Activated T-cell treated with anti-CD3 and anti-CD28 coated beads for 48 hours (primary cell): ENCODE data around the gene PIEZO2.
"Not testable (repeated sequence)": the region's sequence is repeated elsewhere in the genome, so short reads cannot be mapped to it uniquely, and the experiment has no call there.

Experiments
- DNase-seq: peaks from one replicate; pipeline ENCODE4 v3.0.0-alpha.2; 2020; ENCODE audit warnings: low read depth

The PIEZO2 gene

DNA sequence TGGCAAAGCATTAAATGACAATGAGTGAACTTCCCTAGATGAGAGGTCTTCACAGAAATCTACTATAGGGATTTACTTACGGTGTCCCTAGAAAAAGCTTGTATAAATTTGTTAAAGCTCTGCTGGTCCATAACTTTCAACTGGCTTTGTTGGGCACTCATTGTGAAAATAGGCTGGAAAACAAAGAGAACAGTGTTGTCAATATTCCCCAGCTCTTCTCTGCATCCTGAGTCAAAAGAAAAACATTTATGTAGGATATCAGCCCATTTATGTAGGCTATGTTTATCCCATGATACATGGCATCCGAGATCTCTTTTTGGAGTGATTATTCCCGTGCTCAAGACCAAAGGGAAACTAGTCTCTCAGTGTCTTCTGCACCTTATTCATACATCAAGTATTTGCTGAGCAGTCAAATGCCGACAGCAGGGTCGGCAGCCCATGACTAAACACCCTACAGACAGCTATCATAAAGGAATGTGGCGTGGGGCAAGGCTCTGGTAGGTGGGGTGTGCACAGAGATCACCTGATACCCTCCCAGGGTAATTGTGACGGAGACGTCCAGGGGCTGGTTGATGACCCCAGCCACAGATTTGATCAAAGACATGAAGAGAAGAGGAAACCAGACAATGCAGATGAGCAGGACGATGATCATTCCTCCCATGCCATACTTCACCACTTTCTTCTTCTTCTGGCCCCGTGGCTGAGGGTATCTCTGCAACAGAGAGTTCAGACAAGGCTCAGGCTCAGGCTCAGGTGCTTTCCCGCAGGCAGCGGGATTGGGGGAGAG lies 467.6 kb downstream of the PIEZO2 start:
- no peak for DNase-seq

- no peak for DNase-seq
These were observed 469.1 kb downstream of the PIEZO2 start for GRCh38 chr18:10680271-10680596.

- DNase-seq: no peak
These were observed 469.7 kb downstream of the PIEZO2 start for GRCh38 chr18:10679557-10680270.

DNA sequence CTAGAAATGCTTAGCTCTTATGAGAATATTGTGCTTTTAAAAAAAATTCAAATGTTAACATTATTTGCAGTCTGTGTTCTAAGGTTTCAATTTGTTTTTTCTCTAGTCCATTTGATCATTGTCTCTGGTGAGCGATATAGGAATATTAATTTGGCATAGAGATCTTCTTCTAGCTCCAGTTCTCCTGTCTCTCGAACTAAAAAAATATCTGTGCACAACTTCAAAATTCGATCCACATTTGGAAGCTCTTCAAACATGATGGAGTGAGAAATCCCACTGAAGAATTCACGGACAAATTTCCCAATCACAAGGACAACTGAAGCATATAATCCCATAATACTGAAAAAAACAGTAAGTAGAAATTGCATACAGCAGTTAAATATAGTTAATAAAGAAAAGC lies 477.9 kb downstream of the PIEZO2 start:
- no peak for DNase-seq

- no peak for DNase-seq
These were observed 478.5 kb downstream of the PIEZO2 start for GRCh38 chr18:10670856-10671255.

- DNase-seq: no peak
These were observed 479.8 kb downstream of the PIEZO2 start for GRCh38 chr18:10669441-10670100.

GRCh38 chr18:10663750-10664149 lies 485.6 kb downstream of the PIEZO2 start:
- DNase-seq: no peak

GRCh38 chr18:10661317-10661716 lies 488.1 kb downstream of the PIEZO2 start:
- no peak for DNase-seq

- DNase-seq: no peak
These were observed 489.0 kb downstream of the PIEZO2 start for GRCh38 chr18:10660179-10660884.

GRCh38 chr18:10659594-10659993 lies 489.8 kb downstream of the PIEZO2 start:
- no peak for DNase-seq

- no peak for DNase-seq
These were observed 490.4 kb downstream of the PIEZO2 start for GRCh38 chr18:10659000-10659399.

DNA sequence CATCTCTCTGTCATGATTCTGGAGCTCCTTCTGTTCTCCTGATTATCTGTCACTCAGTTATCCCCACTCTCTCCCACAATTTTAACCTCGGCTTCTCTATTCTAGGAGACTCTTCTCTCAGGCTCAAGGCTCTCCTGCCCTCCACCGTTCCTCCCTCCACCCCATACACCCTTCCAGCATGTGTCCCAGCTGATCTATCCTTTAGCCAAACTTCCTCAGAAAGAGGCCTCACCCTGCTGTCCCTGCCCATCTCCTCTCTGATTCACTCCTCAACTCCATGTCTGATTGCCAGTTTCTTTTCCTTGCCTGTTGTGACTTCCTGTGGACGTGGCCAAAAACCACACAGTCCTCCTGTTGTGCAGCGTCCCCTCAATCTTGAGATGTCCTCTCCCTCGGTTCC lies 505.4 kb downstream of the PIEZO2 start:
- not testable (repeated sequence) for DNase-seq

- not testable (repeated sequence) for DNase-seq
These were observed 506.3 kb downstream of the PIEZO2 start for GRCh38 chr18:10642915-10643524.

GRCh38 chr18:10638539-10638885 lies 510.9 kb downstream of the PIEZO2 start:
- DNase-seq: not testable (repeated sequence)

GRCh38 chr18:10637858-10638538 lies 511.4 kb downstream of the PIEZO2 start:
- not testable (repeated sequence) for DNase-seq

- not testable (repeated sequence) for DNase-seq
These were observed 520.3 kb downstream of the PIEZO2 start for GRCh38 chr18:10629076-10629475.

DNA sequence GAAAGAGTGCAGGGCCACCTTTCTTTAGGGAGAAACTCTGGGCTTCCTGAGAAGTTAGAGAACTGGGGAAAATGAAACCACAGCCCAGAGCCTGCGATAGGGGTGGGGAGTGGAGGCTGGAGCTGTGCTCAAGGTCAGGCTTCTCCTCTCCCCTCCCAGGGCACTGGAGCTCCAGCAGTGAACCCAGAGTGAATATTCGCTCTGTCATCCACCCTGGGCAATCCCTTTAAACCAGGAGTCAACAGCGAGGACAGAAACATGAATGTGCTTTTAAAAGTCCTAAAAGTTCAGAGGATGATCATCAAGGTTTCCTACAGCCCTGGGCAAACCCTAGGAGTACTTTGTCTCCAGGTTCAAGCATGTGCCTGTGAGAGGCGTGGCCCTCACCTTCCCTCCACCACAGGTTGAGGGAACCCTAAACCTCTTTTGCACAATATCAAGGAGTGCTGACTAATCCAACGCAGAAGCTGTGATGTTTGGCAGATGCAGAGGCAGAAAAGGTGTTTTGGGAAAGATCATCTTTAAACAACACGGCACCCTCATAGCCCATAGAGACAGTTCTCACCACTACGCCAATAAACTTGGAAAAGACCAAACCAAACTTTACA lies 522.7 kb downstream of the PIEZO2 start:
- not testable (repeated sequence) for DNase-seq

- DNase-seq: not testable (repeated sequence)
These were observed 525.8 kb downstream of the PIEZO2 start for GRCh38 chr18:10623606-10624005.

DNA sequence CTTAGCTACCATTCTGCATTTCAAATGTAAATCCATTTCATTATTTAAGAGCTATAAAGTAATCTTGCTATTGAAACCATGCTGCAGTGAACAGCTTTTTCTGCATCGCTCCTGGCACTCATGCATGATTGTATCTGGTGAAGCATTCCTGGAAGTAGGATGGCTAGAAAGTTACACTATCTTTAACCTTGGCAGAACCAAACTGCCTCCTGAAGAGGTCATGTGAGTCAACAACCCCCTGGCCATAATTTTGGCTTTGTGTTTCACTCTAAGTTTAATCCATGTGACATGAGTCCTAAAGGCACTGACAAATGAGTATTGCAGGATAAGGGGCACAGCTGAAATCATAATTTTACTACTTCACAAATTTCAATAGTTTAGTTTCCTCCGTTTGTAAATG lies 526.4 kb downstream of the PIEZO2 start:
- DNase-seq: not testable (repeated sequence)

DNA sequence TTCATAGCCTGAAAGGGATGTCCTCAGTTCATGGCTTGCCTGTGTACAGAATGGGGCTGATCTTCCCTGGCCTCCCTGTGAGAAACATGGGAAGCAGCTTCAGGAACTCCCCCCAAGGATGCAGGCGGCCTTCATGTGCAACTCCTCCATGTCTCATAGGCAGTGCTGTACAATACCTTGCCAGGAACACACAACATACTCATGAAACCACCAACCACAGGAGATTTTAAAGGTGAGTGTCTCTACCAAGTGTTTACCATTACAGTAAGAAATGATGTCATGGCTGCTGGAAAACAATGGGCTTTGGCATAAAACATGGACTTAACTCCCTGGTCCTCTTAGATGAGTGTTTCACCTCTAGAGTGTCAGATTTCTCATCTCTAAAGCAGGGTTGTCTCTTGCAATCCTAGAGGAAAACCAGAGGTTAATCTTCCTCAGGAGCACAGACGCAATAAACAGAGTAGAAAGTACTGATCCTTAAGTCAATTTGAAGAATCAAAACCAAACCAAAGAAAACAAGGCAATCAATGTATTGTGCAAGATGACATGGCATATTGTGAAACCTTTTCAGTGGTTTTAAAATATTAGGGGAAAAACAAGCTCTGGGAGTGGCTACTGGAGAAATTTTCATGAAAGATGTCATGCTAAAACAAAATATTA lies 528.6 kb downstream of the PIEZO2 start:
- not testable (repeated sequence) for DNase-seq
